ENCODE measurements around the gene CAST. TPM values are rescaled to one million over a fixed set of nuclear protein-coding genes. Genes with fewer than 3 reads are reported as not detected.

CAST gene
- total RNA-seq, 4 donors from 2014 or later, result 321 to 971 (median 445) TPM

- no peaks in the 10 kb centered on the region for H3K27me3 ChIP-seq
- peaks cover 4 to 11% of the 10 kb centered on the region in 2 donors for H3K4me1 ChIP-seq
- TF ChIP-seq, protein P1, sequence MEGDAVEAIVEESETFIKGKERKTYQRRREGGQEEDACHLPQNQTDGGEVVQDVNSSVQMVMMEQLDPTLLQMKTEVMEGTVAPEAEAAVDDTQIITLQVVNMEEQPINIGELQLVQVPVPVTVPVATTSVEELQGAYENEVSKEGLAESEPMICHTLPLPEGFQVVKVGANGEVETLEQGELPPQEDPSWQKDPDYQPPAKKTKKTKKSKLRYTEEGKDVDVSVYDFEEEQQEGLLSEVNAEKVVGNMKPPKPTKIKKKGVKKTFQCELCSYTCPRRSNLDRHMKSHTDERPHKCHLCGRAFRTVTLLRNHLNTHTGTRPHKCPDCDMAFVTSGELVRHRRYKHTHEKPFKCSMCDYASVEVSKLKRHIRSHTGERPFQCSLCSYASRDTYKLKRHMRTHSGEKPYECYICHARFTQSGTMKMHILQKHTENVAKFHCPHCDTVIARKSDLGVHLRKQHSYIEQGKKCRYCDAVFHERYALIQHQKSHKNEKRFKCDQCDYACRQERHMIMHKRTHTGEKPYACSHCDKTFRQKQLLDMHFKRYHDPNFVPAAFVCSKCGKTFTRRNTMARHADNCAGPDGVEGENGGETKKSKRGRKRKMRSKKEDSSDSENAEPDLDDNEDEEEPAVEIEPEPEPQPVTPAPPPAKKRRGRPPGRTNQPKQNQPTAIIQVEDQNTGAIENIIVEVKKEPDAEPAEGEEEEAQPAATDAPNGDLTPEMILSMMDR (IDR thresholded peaks at IDR 0.05 in 4 of 5, conservative IDR thresholded peaks at IDR 0.05 in 1 of 5), result no peak
- TF ChIP-seq POLR2A (IDR thresholded peaks at IDR 0.05), result no peak
- H3K36me3 ChIP-seq, result no peaks in the 10 kb centered on the region
- DNase-seq (no peak), ATAC-seq (no peak)
- H3K9me3 ChIP-seq, result no peaks in the 10 kb centered on the region
- no peak overlapping the region for H3K27ac ChIP-seq
- H3K4me3 ChIP-seq, result no peak overlapping the region
- in situ Hi-C loops (cut with MboI; ENCODE audit: low sequenced_read_pairs in 4 of 4) (no loop called here), intact Hi-C loops (cut with DNase I; ENCODE audit: low total_unique reads) (no loop called here)
Observed at GRCh38 chr5:96819806-96820205, 157.6 kb downstream of the CAST start.

- Histone ChIP-seq H3K27ac (no peak overlapping the region), H3K36me3 (no peaks in the 10 kb centered on the region), H3K4me3 (no peak overlapping the region), H3K9me3 (no peaks in the 10 kb centered on the region), H3K4me1 (peaks cover 4 to 11% of the 10 kb centered on the region in 2 donors), H3K27me3 (no peaks in the 10 kb centered on the region)
- DNase-seq (no peak), ATAC-seq (no peak)
- in situ Hi-C loops (cut with MboI; ENCODE audit: low sequenced_read_pairs in 4 of 4), result no loop called here
- TF ChIP-seq, protein P1 (IDR thresholded peaks at IDR 0.05 in 4 of 5, conservative IDR thresholded peaks at IDR 0.05 in 1 of 5), result no peak
- TF ChIP-seq POLR2A (IDR thresholded peaks at IDR 0.05), result no peak
- intact Hi-C loops (cut with DNase I; ENCODE audit: low total_unique reads), result no loop called here
Observed at GRCh38 chr5:96821260-96821916, 159.2 kb downstream of the CAST start.

DNA sequence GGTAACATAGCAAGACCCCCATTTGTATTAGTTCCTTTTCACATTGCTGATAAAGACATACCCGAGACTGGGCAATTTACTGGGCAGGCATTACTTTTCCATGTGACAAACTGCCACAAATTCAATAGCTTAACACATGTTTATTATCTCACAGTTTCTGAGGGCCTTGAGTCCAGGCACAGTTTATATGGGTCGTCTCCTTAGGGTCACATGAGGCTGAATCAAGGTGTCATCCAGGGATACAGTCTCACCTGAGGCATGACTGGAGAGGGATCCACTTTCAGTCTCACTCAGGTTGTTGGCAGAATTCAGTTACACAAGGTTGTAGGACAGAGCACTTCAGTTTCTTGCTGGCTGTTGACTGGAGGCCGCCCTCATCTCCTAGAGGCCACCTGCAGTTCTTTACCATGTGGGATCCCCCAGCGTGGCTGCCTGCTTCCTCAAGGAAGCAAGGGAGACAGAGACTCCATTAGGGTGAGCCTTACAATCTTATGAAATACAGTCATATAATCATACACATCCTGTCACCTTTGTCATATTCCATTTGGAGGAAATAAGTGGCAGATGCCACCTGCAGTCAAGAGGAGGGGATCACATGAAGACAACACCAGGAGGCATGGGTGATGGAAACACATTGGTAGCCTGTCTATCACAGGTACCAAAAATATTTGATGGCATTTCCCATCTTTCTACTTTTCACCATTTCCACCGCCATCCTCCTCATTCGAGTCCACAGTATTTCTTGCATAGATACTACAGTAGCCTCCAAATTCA, 160.7 kb downstream of the CAST start:
- in situ Hi-C loops (cut with MboI; ENCODE audit: low sequenced_read_pairs in 4 of 4) (no loop called here), intact Hi-C loops (cut with DNase I; ENCODE audit: low total_unique reads) (no loop called here)
- DNase-seq (no peak), ATAC-seq (peak in 1 of 2 donors; percentile 37)
- Histone ChIP-seq H3K36me3 (no peaks in the 10 kb centered on the region), H3K27ac (no peak overlapping the region), H3K4me1 (peaks cover 0 to 2% of the 10 kb centered on the region in 2 donors), H3K4me3 (no peak overlapping the region), H3K27me3 (no peaks in the 10 kb centered on the region), H3K9me3 (no peaks in the 10 kb centered on the region)
- TF ChIP-seq POLR2A (IDR thresholded peaks at IDR 0.05), result no peak
- TF ChIP-seq, protein P1 (IDR thresholded peaks at IDR 0.05 in 4 of 5, conservative IDR thresholded peaks at IDR 0.05 in 1 of 5), result no peak

- intact Hi-C loops (cut with DNase I; ENCODE audit: low total_unique reads), result loop anchor here (1.0 kb wide), 1 partner anchor 135 kb away; no protein-coding TSS in a partner anchor
- Histone ChIP-seq H3K9me3 (no peaks in the 10 kb centered on the region), H3K27me3 (no peaks in the 10 kb centered on the region), H3K4me3 (no peak overlapping the region), H3K4me1 (no peaks in the 10 kb centered on the region), H3K27ac (no peak overlapping the region), H3K36me3 (no peaks in the 10 kb centered on the region)
- ATAC-seq (no peak), DNase-seq (no peak)
- in situ Hi-C loops (cut with MboI; ENCODE audit: low sequenced_read_pairs in 4 of 4), result no loop called here
- TF ChIP-seq, protein P1 (IDR thresholded peaks at IDR 0.05 in 4 of 5, conservative IDR thresholded peaks at IDR 0.05 in 1 of 5), result no peak
- no peak for TF ChIP-seq POLR2A (IDR thresholded peaks at IDR 0.05)
Observed at GRCh38 chr5:96823900-96824380, 161.8 kb downstream of the CAST start.

Other genes with a start within 250 kb of the CAST start
- 1 to 10 TPM in 1 of 4 donors, under 1 TPM in 1, not detected in 2; 0.07 to 1.4 TPM for gene PCSK1, start 229.1 kb upstream of the CAST start, total RNA-seq
- 10 to 100 TPM; 17.7 to 49.3 (median 27.4) TPM for gene ERAP1, start 145.6 kb downstream of the CAST start, total RNA-seq
- 1 to 10 TPM; 1.1 to 8.5 (median 2.9) TPM for gene ERAP2, start 214.1 kb downstream of the CAST start, total RNA-seq

Data from gastrocnemius medialis (tissue), 4 donors.